Smooth muscle cell (in vitro differentiated cells): ENCODE data around the gene MAN2C1. TPM values are rescaled to one million over a fixed set of nuclear protein-coding genes. Genes with fewer than 3 reads are reported as not detected.

Source experiments
- DNase-seq: peaks from one replicate; lab custom pipeline; 2025; ENCODE audit not compliant: unreplicated experiment; lab: John Stamatoyannopoulos, UW
- H2AFZ ChIP-seq: fragments of 200-600 bp; sonication (generic); 2 replicates; pipeline ENCODE4 v1.6.0; 2016; ENCODE audit warnings: antibody characterized with exemption, low read depth, mild to moderate bottlenecking
- H3F3A ChIP-seq: fragments of 200-600 bp; sonication (generic); 2 replicates; pipeline ENCODE4 v1.6.0; 2017; ENCODE audit warnings: antibody characterized with exemption, low read depth
- H3K27ac ChIP-seq: fragments of 200-600 bp; sonication (generic); 2 replicates; pipeline ENCODE4 v1.5.1; 2016; ENCODE audit warnings: low read depth, mild to moderate bottlenecking
- H3K27me3 ChIP-seq: fragments of 200-600 bp; sonication (generic); 2 replicates; pipeline ENCODE4 v1.6.1; 2016; ENCODE audit warnings: low read depth, mild to moderate bottlenecking
- H3K36me3 ChIP-seq: fragments of 200-600 bp; sonication (generic); 2 replicates; pipeline ENCODE4 v1.5.1; 2016; ENCODE audit warnings: low read depth
- H3K4me1 ChIP-seq: fragments of 200-600 bp; sonication (generic); 2 replicates; pipeline ENCODE4 v1.5.1; 2016; ENCODE audit warnings: low read depth
- H3K4me2 ChIP-seq: fragments of 200-600 bp; sonication (generic); 2 replicates; pipeline ENCODE4 v1.6.0; 2016; ENCODE audit warnings: mild to moderate bottlenecking
- H3K4me3 ChIP-seq: fragments of 200-600 bp; sonication (generic); 2 replicates; pipeline ENCODE4 v1.5.1; 2016; ENCODE audit warnings: mild to moderate bottlenecking
- H3K79me2 ChIP-seq: fragments of 200-600 bp; sonication (generic); 2 replicates; pipeline ENCODE4 v1.6.0; 2016; ENCODE audit warnings: low read depth, mild to moderate bottlenecking
- H3K9ac ChIP-seq: fragments of 200-600 bp; sonication (generic); 2 replicates; pipeline ENCODE4 v1.6.0; 2016; ENCODE audit warnings: low read depth
- H3K9me3 ChIP-seq: fragments of 200-600 bp; sonication (generic); replicated peaks from 2 replicates; pipeline ENCODE4 v1.5.1; 2016; ENCODE audit warnings: low read depth
- H4K20me1 ChIP-seq: fragments of 200-600 bp; sonication (generic); 2 replicates; pipeline ENCODE4 v1.6.0; 2016; ENCODE audit warnings: low read depth
- WGBS: methylation state at CpG from one replicate; pipeline ENCODE4 v1.1.7; 2016; ENCODE audit warnings: low lambda C conversion rate; 5-methylcytosine and 5-hydroxymethylcytosine counted together
- polyA plus RNA-seq: library from polyadenylated mRNA; unstranded; fragments of >200 nt; fragmentation: Nextera tagmentation; extraction: Ambion mirVana; gene quantifications from 2 replicates; pipeline ENCODE4 v1.2.1, GENCODE V29; 2016
- total RNA-seq: library from RNA; depleted of rRNA; stranded (reverse); fragments of >200 nt; gene quantifications from 2 replicates; pipeline ENCODE4 v1.2.3, GENCODE V29; 2014
- TF ChIP-seq, protein P1 (sequence below): fragments of 200-600 bp; sonication (generic); IDR thresholded peaks from 2 replicates; pipeline ENCODE4 v1.5.1; 2017; ENCODE audit warnings: borderline replicate concordance, mild to moderate bottlenecking, antibody characterized with exemption; ENCODE audit not compliant: insufficient read depth, poor library complexity, severe bottlenecking

MAN2C1 gene
- total and polyA plus RNA-seq, 2 experiments from 2014 or later = 64.5 to 70.7 TPM

DNA sequence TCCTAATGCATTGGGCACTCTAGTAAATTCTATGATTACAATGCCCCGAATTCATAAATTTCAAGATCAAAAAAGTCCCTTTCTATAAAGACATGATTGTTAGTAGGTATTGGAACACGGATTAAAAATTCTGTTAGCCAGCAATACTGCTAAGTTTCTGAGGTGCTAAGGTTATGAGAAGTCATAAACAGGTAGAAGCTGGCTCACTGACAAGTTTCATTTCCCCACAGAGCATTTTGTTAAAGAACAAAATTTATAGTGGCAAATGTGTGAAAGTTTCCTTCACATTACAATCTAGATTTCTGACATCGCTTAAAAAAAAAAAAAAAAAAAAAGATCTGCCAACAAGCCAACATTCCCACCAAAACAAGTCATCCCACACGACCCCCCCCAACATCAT is 12.4 kb upstream of the MAN2C1 start:
- no peaks in the 10 kb centered on the region for H3K4me1 ChIP-seq
- H3K36me3 ChIP-seq = peaks cover 29% of the 10 kb centered on the region
- DNase-seq = no peak
- H3K79me2 ChIP-seq = no peaks in the 10 kb centered on the region
- H3K9ac ChIP-seq = no peak overlapping the region
- TF ChIP-seq, protein P1, sequence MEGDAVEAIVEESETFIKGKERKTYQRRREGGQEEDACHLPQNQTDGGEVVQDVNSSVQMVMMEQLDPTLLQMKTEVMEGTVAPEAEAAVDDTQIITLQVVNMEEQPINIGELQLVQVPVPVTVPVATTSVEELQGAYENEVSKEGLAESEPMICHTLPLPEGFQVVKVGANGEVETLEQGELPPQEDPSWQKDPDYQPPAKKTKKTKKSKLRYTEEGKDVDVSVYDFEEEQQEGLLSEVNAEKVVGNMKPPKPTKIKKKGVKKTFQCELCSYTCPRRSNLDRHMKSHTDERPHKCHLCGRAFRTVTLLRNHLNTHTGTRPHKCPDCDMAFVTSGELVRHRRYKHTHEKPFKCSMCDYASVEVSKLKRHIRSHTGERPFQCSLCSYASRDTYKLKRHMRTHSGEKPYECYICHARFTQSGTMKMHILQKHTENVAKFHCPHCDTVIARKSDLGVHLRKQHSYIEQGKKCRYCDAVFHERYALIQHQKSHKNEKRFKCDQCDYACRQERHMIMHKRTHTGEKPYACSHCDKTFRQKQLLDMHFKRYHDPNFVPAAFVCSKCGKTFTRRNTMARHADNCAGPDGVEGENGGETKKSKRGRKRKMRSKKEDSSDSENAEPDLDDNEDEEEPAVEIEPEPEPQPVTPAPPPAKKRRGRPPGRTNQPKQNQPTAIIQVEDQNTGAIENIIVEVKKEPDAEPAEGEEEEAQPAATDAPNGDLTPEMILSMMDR = no peak
- no peak overlapping the region for H3K27ac ChIP-seq
- H3K4me2 ChIP-seq = no peak overlapping the region
- no peaks in the 10 kb centered on the region for H4K20me1 ChIP-seq
- no peaks in the 10 kb centered on the region for H3F3A ChIP-seq
- H3K9me3 ChIP-seq = no peaks in the 10 kb centered on the region
- 92% methylated on average over 4 of the region's 4 CpGs for WGBS
- no peak overlapping the region for H2AFZ ChIP-seq
- no peak overlapping the region for H3K4me3 ChIP-seq
- no peaks in the 10 kb centered on the region for H3K27me3 ChIP-seq

DNA sequence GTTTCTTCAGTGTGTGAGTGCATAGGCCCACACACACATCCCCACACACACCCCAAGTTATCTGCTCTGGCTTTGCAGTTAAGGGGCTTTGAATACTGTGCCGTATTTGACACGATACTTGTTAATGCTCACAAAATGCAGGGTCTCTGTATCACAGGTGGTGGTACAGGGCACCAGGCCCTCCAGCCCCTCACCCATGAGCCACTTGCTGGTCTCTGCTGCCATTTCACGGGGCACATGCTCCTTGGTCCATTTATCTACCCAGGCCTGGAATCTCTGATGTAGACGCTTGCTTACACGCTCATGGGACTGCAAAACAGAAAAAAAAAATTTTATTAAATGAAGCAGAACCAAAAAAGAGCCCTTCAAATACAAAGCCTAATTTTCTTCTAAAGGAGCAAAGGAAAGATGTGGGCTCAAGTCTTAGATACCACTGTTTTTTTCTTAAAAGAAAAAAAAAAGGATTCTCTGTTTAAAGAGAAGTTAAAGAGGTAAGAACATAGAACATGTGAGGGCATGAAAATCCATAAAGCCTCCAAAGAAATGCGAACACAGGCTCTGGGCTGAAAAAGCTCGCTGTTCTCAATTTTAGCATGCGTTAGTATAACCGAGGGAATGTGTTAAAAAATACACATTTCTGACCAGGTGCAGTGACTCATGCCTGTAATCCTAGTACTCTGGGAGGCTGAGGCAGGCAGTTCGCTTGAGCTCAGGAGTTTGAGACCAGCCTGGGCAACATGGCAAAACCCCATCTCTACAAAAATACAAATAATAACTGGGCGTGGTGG is 3.7 kb upstream of the MAN2C1 start:
- TF ChIP-seq, protein P1 = no peak

DNA sequence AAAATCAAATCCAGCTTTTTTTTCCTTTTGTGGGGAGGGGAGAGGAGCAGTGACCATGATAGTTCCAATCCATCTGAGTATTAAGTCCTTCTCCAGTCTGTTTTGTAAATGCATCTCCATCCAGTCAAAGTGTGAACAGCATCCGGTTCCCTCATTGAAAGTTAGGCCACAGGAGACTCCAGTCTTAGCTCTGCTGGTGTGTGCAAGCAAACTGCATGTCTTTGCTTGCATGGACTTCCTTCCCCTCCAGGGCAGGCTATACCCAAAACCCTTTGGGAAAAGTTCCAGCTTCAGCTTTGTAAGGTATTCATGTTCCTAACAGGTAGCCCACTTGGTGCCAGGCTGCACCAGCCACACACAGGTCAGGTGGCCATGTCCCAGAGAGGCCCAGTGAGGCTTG is 3.1 kb upstream of the MAN2C1 start:
- H3K79me2 ChIP-seq = peaks cover 5% of the 10 kb centered on the region
- H4K20me1 ChIP-seq = peaks cover 6% of the 10 kb centered on the region
- peaks cover 14% of the 10 kb centered on the region for H3K36me3 ChIP-seq
- H3K4me3 ChIP-seq = no peak overlapping the region
- H3K9ac ChIP-seq = no peak overlapping the region
- peaks cover 9% of the 10 kb centered on the region for H3K4me1 ChIP-seq
- H3K27me3 ChIP-seq = no peaks in the 10 kb centered on the region
- no peak overlapping the region for H2AFZ ChIP-seq
- peaks cover 4% of the 10 kb centered on the region for H3F3A ChIP-seq
- TF ChIP-seq, protein P1 = no peak
- no peak overlapping the region for H3K4me2 ChIP-seq
- no peak for DNase-seq
- no peaks in the 10 kb centered on the region for H3K9me3 ChIP-seq
- WGBS = 100% methylated on average over 1 of the region's 1 CpG
- no peak overlapping the region for H3K27ac ChIP-seq

More for the DNA sequence above, 3.7 kb upstream of the MAN2C1 start:
- Histone ChIP-seq H3K9ac (no peak overlapping the region), H3K4me1 (peaks cover 9% of the 10 kb centered on the region), H3K79me2 (peaks cover 5% of the 10 kb centered on the region), H3K9me3 (no peaks in the 10 kb centered on the region), H3K4me2 (no peak overlapping the region), H3F3A (peaks cover 4% of the 10 kb centered on the region), H4K20me1 (peaks cover 6% of the 10 kb centered on the region), H2AFZ (no peak overlapping the region), H3K36me3 (peaks cover 14% of the 10 kb centered on the region), H3K4me3 (no peak overlapping the region), H3K27me3 (no peaks in the 10 kb centered on the region), H3K27ac (no peak overlapping the region)
- no peak for DNase-seq
- 93% methylated on average over 11 of the region's 11 CpGs for WGBS
